Measurements from ENCODE around the gene GCK. TPM values are rescaled to one million over a fixed set of nuclear protein-coding genes. Genes with fewer than 3 reads are reported as not detected.

GCK gene
- total RNA-seq, 1 experiment from 2014 or later = not detected

DNA sequence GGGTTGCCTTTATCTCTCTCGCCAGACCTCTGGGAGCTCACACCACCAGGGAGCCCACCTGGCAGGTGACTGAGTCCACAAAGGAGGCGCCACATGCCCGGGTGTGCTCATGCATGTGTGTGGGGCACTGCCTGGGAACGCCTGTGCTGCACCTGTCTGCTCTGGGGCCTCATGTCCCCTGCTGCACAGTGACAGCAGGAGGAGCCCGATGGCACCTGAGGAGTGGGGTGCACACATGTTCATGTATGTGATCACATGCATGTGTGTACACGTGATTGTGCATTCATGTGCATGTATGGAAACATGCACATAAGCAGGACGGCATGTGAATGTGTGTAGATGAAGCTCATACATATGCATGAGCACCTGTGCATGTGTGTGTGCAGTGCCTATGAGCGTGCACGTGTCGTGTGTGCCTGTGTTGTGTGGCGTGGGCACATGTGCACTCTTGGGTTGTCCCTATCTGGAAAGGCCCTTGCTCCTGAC, 33.6 kb upstream of the GCK start:
- DNase-seq (ENCODE audit: low spot score) = no peak

DNA sequence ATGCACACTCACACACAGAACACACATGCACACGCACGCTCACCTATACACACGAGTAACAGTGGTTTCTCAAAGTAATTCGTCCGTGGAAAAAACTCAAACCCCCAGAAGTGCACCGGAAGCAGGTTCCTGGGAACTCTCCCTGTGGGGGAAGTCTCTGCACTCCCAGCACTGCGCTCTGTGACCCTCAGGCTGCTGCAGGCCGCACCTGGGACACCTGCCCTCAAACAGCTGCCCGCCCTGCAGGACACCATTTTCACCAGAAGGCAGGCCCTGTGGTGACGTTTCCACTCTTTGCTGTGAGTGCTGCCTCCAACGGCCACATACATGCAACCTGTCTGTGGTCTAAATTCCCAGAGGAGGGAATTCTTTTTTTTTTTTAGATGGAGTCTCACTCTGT, 32.8 kb upstream of the GCK start:
- no peak for DNase-seq (ENCODE audit: low spot score)

DNA sequence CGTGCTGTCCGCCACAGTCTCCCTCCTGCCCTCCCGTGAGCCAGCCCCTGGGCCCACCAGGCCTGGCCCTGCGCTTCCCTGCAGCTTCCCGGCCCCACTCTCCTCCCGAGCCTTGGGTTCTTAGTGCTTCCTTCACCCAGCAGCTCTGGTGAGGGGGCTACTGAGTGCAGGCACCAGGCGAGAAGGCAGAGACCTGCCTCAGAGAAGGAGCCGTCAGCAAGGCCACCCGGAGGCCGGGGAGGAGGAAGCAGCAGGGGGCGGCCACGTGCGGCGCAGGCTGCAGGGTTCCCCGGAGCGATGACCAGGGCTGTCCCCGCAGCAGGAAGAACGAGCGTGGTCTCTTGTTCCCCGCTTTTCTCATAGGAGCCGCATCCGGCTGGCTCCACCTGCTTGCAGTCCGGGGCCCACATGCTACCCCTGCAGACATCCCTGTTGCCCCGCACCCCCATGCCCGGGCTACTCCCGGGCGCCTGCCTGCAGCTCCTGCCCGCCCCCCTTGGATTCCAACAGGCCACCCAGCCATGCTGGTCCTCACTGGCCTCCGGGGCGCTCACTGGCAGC, 32.1 kb upstream of the GCK start:
- DNase-seq (ENCODE audit: low spot score) = no peak

DNA sequence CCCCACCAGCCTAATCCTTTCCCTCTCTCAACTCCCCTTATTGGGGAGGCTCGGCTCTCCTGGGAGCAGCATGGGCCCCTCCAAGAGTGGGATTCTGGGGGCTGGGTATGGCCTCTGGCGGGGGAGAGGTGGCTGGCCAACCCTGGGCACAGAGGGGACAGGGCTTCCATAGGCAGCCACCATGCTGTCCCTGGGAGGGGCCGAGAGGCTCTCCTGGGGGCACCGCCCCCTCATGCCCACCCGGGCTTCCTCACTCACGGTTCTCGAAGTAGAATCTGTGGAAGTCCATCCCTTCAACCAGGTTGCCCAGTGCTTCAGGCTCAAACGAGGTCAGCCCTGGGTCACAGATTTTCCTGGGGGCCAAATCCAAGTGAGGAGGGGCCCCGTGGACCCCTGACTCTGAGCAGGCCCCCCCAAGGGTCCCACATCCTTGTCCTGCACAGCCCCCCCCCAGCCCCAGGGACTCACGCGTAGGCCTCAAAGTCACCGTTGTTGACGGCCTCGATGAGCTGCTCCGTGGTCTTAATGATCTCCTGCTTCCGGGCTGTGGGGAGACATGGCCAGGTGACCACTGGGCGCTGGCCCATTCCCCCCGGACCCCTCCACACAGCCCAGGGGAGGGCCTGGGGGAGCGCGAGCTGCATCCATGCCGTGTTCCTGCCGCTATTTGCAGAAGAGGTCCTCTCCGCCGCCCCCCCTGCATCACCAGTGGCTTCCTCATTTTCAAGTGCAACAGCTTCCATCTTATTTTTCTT, 31.3 kb upstream of the GCK start:
- DNase-seq (ENCODE audit: low spot score) = no peak

DNA sequence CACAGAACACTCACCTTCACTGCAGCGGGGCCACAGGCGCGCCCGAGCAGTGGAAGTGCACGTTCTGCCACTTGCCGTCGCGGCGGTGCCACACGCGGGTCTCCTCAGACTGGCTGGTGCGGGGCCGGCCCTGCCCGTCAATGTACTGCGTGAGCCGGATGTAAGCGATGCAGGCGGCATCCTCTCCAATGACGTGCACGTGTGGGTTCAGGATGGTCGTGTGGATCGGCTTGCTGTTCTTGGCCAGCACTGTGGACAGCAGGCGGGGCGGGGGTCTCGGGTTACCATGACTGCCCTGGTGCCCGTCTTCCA, 30.8 kb upstream of the GCK start:
- no peak for DNase-seq (ENCODE audit: low spot score)

DNA sequence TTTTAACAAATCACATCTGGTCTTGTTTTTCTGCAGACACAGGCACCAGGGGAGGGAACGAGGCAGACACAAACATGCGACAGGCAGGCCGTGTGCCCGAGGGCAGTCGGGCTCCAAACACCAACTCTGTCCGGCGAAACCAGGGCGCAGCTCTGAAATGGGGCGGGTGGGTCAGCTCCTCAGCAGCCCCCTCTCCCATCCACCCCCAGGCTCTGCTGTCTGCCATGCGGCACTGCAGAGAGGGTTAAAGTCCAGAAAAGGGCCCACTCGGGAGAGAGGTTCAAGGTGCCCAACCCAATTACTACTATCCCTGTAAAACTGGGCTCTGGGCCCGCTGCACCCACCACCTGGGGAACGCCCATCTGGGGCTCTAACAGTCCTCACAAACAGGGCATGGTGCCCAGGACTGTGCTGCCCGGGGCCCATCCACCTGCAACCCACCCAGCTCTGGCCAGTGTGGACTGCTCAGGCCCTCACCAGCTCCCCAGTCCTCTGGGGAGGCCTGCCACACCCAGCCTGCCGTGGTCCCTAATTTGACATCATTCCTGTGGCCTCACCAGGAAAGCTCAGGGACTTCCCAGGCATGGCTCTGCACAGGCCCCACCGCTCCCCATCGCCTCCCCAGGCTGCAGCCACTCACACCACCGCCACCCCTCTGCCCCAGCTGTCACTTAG, 30.3 kb upstream of the GCK start:
- no peak for DNase-seq (ENCODE audit: low spot score)

DNA sequence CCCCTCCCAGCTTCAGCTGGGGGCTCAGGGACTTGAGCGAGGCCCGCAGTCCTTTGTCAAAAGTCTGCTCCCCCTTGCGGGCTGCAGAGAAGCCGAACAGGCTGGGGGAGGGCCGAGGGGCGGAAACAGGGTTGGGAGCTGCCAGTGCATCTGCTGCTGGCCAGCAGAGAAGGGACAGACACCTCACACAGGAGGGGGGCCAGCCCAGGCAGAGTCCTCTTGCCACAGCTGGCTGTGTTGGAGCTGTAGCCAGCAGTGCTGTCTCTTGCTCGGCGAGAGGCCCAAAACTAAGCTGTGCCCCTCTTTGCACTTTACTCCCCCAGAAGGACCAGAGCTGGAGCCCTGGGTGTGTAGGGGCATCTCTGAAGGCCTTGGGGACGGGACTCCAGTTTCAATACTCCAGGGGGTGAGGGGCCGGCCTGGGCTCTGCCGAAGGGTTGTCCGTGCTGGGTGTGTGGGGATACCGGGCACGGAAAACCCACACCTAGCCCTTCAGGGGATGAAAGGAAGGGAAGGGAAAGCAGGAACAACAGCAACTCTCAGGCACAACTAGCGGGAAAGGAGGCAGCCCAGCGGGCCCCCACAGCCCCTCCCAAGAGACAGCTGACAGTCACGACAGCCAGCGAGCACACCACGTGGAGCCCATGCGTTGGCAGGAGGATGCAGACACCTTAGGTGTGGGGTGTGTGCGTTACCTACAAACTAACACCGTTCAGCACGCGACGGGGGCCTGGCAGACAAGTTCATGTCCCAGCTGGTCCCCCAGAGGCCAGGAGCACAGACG, 29.4 kb upstream of the GCK start:
- no peak for DNase-seq (ENCODE audit: low spot score)

DNA sequence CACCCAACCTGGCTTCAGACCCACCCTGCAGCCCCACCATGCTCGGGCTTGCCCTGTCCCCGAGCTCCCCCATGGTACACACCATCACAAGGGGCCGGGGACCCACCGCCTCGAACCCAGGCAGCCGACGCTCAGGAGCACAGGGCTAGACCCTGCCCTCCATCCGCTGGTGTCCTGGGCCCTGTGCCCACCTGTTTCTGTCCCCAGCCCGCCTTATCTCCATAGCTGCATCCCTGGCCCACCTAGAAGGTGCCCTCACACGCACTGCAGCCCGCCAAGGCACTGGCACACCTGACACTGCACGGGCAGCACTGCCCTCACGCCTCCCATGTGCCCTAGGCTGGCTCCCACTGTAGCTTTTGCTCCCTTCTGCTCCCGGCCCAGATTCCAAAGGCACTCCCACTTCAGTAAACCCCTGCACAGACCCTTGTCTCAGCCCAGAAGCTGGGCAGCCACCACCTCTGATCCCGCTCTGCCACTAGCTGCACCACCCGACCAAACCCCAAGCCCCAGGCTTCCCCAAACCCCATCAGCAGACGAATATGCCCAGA, 28.7 kb upstream of the GCK start:
- DNase-seq (ENCODE audit: low spot score) = no peak

DNA sequence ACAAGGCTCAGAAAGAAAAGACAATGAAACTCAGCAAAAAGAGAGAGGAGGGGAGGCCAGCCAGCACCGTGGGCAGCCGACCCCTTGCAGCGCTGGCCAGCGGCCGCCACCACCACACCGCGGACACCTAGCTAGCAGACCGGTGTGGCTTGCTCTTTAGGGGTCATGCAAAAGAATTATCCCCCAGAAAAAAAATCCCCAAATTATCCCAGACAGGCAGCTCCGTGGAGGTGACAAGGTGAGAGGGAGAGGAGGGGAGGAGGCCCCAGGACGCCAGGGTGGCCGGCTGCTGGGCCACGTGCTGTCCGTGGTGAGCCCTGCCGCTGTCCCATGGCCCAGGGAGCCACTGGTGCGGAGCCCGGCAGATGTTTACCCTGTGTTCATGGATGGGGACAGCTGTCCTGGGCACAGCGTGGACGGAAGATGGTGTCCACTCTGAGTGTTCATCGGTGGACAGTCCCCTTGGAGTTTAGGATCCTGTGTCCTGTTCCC, 28.0 kb upstream of the GCK start:
- no peak for DNase-seq (ENCODE audit: low spot score)

DNA sequence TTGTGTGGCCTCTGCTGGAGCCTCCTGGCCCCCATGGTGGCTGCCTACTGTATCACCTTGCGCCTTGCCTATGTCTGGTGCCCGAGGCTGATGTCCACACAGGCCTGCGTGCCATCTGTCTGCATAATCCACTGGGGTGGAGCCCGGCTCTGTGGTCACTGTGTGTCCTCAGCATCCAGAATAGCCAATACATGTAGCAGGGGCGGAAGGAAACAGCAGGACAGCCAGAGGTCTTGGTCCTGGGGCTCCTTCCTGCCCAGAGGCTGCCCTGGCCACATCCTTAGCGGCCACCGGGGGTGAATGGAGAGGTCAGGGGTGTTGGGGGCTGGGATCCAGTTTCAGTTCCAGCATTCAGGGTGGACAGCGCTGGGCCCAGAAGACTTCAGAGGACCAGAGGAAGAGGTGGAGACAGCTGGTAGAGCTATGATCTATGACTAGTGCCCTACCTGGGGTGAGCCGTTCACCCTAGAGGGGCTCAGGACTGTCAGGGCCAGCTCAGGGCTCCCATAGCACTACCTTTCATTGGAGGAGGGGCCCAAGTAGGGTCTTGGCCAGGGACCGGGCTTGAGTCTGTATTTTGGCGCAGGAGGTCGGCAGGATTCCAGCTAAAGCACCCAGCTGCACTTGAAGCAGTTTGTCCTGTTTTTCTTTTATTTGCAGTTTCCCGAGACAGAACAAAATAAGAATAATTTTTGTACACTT, 27.4 kb upstream of the GCK start:
- DNase-seq (ENCODE audit: low spot score) = no peak

DNA sequence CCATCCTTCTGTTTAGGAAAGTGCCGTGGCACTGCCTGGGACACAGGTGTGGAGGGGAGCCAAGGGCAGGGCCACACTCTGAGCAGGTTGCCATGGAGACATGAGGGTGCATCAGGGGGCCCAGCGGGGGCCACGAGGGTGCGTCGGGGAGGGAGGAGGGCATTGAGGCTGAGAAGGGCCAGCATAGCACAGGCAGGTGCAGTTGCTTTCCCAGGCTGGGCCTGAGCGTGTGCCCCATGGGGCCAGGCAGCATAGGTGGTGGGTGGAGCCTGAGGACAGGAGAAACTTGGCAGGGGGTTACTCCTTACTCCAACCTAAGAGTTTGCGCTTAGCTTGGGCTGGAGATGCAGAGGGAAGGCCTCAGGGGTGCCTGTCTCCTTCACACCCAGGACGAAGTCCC, 26.8 kb upstream of the GCK start:
- no peak for DNase-seq (ENCODE audit: low spot score)

DNA sequence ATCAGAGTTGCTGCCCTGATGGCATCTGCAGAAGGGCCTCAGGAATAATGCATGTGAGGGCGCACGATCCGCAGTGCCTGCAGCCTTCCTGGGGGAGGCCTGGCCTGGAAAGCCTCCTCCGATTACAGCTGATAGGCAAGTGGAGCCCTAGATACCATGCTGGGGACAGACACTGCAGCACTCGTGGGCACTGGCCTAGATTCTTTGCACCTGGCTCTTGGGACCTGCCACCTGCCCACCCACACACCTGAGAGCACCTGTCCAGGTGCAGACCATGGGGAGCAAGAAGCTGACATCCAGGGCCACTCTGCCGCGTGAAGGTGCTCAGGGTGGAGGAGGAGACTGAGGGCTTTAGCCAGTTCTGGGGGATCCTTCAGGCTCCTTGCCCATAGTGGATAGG, 26.3 kb upstream of the GCK start:
- DNase-seq (ENCODE audit: low spot score) = no peak

DNA sequence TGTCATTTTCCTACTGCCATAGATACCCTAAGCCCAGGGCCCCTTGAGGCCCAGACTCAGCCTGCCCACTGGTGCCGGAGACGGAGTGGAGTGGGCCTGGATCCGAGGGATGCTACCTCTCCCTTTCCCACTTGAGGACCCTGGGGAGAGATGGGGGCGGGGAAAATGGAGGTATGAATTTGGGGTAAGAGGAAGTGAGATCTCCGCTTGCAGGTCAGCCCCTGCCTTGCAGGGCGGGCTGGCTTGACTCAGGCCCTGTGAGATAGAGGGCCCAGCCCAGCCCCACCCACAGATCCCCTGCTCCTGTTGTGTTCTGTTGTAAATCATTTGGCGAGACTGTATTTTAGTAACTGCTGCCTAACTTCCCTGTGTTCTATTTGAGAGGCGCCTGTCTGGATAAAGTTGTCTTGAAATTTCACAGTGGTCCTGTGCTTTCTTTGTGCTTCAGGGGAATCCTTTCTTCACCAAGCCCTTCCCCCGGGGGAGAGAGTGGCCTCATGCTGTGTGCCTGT, 24.7 kb upstream of the GCK start:
- DNase-seq (ENCODE audit: low spot score) = no peak

DNA sequence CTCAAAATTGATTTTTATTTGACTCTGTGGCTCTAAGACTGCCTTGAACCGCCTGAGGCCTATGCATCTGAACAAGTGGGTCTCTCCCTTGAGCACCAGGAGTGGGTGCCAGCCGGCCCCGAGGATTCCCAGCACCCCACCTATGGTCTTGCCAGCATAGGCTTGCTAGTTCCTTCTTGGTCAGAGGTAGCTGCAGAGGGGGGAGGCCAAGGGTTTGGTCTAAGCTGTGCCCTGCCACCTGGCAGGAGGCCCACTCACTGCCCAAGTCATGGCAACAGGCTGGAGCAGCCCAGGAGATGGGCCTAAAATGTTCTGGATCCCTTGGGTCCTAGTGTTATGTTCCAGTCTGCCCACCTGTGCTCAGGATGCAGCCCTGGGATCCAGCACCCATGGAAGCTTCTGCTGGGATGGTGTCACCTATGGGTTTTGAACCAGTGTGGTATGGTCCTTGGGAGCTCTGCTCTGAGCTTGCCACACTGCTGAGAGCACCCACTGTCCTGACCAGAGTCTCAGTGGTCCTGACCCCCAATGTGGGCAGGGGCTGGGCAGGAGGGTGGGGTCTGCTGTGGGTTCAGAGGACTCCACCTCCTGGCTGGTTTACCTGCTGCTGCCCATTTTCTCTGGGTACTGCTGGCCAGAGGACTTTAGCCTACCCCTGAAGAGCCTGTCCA, 24.1 kb upstream of the GCK start:
- DNase-seq (ENCODE audit: low spot score) = no peak

DNA sequence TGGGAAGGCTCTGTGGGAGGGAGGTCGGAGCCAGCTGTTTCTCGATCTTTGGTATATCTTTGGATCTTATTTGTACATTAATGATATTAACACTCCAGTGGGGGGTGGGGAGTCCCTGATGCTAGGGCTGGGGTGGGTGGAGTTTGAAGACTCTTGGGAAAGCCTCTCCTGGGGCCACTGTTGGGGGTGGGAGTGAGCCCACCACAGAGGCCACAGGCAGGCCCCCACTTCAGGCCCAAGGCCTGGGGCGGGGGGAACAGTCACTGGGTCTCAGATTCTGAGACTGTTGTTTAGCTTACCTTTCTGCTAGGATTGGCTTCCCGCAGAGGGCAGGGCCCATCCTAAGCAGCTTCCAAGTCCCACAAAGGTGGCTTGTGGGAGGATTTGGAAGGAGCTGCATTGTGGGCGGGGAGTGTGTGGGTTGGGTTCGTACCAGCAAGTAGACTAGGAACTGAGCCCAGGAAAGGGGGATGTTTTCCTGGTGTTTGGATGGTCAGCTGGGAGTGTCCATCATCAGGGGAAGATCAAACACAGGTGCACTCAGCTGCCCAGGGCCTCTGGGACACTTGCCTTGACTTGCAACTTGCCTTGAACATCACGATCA, 23.4 kb upstream of the GCK start:
- no peak for DNase-seq (ENCODE audit: low spot score)

DNA sequence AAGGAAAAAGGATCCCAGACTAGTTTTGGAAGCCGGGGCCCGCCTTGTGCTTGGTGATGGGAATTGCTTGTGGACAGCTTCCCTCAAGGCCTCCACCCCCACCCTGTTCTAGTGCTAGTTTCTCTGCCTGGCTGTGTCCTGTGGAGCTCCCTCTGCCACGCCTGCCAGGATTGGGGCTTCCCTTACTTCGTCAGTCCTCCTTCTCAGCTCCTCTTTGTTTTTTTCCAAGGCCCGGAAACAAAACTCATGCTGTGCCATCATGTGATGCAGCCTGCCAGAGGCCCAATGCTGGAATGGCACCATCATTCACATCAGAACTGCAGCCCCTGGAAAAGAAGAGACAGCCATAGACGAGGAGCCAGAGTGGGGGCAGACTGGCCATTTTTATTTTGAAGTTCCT, 22.8 kb upstream of the GCK start:
- DNase-seq (ENCODE audit: low spot score) = no peak

DNA sequence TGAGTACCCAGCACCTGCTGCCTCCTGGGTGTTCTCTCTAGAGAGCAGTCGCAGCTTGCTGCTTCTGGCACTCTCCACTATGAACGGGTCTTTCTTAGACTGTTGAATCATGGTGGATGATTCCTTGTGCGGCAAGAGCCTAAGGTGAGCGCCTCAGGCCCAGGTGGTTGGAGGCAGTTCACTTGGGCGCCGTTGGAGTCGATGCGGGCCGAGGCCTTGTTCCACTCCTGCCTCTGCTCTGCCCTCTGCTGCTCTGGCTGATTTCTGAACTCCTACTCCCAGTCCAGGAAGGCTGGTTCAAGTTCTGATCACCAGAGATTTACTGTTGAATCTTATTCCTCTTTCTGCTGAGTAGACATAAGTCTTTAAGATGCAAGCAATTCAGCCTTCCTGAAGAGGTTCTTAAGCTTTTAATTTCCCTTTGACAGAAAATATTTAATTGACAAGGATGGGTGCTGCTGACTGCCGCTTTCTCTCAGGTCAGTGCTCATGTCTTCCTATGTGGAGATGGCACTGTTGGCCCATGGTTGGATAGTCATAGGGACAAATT, 22.0 kb upstream of the GCK start:
- no peak for DNase-seq (ENCODE audit: low spot score)

DNA sequence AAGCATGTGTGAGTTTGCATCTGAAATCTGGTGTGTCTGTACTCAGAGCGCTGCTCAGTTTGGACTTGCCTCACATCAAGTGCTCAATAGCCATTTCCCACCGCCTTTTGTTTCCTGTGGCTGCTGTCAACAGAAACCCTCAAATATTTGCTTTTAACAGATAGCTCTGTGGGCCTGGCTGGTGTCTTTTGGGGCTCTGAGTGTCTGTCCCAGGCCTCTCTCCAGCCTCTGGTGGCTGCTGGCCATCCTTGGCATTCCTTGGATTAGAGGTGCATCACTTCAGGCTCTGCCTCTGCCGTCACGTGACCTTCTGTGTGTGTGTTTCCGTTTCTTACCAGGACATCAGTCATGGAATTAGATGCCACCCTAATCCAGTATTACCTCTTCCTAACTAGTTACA, 20.9 kb upstream of the GCK start:
- DNase-seq (ENCODE audit: low spot score) = no peak

DNA sequence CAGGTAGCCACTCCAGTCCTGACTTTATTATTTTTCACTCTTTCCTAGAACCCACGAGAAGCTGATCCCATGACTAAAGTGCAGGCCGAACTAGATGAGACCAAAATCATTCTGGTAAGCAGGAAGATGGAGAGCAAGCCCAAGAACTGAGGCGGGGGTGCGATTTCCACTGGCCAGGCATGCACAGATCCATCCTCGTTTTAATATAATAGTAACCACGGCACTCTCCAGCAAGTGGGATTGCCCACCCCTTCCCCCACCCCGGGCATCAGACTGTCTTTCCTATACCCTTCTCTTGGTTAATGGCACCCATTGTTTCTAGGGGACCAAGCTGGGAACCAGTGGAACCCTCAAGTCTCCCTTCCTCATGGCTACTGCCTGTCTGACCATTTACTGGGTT, 18.8 kb upstream of the GCK start:
- DNase-seq (ENCODE audit: low spot score) = no peak

DNA sequence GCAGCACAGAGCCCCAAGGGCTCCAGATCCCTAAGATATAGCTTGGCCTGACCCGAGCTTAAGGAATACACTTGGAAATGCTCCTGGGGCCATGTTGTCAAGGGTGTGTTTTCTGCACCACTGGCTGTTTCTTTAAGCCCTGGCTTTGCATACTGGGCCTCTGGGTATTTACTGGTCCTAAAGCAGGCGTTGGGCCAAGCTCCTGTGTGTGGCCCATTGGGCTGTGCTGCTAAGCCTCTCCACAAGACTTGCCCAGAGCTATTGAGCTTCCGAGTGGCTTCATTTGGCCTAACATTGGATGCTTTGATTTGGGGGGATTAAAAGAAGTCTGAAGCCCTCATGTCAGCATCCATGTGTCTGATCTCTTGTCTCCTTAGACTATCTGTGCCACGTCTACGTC, 16.8 kb upstream of the GCK start:
- DNase-seq (ENCODE audit: low spot score) = no peak
